GM18870 (cell line): ENCODE measurements around the gene ACTN3.
"Not testable (repeated sequence)": the region's sequence is repeated elsewhere in the genome, so short reads cannot be mapped to it uniquely, and the experiment has no call there.

Experiments
- ATAC-seq: cut with Tn5 transposase; IDR thresholded peaks from one replicate; pipeline ENCODE4 v1.9.1; 2021; ENCODE audit warnings: moderate library complexity; ENCODE audit not compliant: unreplicated experiment

Gene ACTN3

DNA sequence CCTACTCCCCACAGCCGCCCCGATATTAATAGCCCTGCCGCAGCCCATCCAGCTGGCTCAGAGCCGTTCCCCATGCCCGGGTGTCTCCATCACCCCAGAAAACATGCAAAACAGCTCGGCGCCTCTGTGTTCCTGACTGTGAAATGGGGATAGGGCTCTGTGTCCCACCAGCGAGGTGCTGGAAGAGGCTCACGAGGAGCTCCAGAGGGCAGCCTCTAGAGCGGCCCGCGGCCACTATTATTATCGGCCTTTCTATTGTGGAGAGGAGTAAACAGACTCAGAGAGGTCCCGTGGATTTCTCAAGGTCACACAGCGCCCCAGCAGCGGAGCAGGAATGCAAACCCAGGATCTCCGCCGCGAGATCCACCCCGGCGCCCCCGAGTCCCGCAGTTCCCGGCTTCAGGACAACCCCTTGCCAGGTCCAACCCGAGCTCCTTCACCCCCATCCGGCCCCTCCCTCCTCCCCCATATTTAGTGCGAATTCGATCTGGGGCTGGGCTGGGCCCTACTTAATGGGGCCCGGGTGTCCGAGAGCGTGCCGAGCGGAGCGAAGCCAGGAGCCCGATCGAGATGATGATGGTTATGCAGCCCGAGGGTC lies at the start of gene ACTN3:
Gene ACTN3 (plus strand): TSS at position 536 of the 598 bp plus-strand sequence. CDS start 35 bp downstream, at position 571.
- no peak for ATAC-seq

DNA sequence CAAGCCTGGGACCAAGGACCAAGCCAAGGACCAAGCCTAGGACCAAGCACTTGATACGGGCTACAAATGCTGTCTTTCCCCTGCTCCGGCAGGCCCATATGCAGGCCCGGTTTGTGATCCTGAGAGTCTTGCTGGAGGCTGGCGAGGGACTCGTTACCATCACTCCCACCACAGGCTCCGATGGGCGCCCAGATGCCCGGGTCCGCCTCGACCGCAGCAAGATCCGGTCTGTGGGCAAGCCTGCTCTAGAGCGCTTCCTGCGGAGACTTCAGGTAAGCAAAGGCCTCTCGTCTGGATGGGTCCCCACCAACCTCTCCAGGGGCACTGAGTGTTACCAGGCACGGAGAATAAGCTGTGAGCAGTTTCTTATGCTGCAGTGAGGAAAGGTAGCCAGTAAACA lies 49.5 kb upstream of the ACTN3 start:
- ATAC-seq, result no peak

- no peak for ATAC-seq
Observed at GRCh38 chr11:66498506-66498905, 48.2 kb upstream of the ACTN3 start.

- no peak for ATAC-seq
Observed at GRCh38 chr11:66505276-66505816, 41.4 kb upstream of the ACTN3 start.

GRCh38 chr11:66509131-66509561 lies 37.6 kb upstream of the ACTN3 start:
- no peak for ATAC-seq

- no peak for ATAC-seq
Observed at GRCh38 chr11:66510271-66510989, 36.3 kb upstream of the ACTN3 start, which contains the start of gene BBS1. Gene BBS1, plus strand, starts transcription at chr11:66510635. Its CDS starts 25 bp downstream, at chr11:66510660.

DNA sequence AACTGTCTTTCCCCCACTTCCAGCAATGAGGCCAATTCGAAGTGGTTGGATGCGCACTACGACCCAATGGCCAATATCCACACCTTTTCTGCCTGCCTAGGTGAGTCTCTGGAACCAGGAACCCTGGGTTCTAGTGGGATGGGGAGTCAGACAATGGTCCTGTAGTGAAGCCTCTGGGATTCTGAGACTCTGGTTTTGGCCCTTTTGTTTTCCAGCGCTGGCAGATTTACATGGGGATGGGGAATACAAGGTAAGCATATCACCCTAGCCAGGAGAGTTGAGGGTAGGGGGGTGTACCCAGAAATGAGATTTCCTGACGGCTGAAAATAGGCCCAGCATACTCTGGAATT lies 35.7 kb upstream of the ACTN3 start:
- no peak for ATAC-seq

- ATAC-seq, result no peak
Observed at GRCh38 chr11:66523611-66524010, 23.1 kb upstream of the ACTN3 start.

DNA sequence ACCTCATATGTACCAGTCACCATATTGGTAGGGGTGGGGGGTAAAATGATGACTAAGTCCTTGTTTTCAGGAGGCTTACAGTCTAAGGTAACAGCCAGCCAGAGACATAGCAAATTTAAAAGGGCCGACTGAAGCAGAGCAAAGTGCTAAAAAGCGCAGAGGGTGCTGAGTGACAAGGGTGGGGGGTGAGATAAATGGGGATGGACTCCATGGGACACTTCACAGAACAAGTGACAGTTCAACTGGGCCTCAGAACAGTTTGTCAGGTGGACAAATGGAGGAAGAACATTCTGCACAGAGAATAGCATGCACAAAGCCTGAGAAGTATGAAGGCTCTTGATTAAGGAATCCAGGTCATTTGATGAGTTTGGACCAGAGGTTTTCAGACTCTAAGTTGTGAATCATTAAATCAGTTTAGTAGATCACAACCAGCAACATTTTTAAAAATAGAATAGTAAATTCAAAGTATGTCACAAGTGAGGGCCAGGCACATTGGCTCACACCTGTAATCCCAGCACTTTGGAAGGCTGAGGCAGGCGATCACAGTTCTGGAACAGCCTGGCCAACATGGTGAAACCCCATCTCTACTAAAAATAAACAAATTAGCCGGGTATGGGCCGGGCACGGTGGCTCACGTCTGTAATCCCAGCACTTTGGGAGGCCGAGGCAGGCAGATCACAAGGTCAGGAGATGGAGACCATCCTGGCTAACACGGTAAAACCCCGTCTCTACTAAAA lies 22.2 kb upstream of the ACTN3 start:
- no peak for ATAC-seq

GRCh38 chr11:66529069-66529468 lies 17.6 kb upstream of the ACTN3 start:
- ATAC-seq, result no peak

DNA sequence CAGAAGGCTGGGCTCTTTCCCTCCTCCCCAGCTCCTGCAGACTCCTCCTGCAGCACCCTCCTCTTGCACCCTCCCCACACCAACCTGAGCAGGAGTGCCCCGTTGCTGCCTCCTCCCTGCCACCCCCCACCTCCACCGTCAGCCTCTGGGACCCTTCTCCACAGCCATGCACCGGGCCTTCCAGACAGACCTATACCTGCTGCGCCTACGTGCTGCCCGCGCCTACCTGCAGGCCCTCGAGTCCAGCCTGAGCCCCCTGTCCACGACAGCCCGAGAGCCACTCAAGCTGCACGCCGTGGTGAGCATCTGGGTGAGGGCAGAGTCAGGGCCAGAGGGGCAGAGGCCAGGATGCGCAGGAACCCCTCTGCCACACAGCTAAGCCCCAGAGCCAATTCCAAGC lies 17.0 kb upstream of the ACTN3 start:
- ATAC-seq, result no peak

GRCh38 chr11:66530927-66531709 lies 15.6 kb upstream of the ACTN3 start:
- ATAC-seq, result no peak

DNA sequence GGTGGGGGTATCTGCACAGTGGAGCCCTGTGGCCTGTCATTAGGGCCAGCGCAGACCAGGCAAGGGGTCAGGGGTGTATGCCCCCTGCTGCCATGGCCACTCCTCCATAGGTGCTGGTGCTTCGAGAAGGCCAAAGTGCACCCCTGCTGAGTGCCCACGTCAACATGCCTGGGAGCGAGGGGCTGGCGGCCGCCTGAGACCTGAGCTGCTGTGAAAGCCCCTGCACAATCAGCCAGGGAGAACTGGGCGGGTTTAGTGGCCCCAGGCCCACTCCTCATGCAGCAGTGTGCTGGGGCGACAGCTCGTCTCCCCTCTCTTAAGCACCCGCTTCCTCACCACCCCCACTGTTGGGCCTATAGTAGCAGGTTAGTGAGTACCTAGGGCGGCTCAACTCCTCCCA lies 14.9 kb upstream of the ACTN3 start:
- ATAC-seq, result no peak

- ATAC-seq, result no peak
Observed at GRCh38 chr11:66532784-66533183, 13.9 kb upstream of the ACTN3 start.

GRCh38 chr11:66539170-66539869 lies 7.4 kb upstream of the ACTN3 start:
- ATAC-seq, result no peak

DNA sequence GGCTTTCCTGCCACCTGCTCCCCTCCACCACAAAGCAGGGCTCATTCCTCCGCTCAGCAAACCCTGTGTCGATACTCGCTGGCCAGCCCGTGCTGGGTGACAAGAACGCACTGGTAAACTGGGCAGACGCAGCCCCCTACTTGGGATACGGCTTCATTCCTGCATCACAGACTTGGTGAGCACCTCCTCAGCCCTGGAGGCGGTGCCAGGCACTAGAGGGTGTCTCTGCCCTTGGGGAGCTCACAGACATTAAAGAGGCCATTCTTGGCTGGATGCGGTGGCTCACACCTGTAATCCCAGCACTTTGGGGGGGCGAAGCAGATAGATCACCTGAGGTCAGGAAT lies 6.9 kb upstream of the ACTN3 start:
- ATAC-seq, result no peak

DNA sequence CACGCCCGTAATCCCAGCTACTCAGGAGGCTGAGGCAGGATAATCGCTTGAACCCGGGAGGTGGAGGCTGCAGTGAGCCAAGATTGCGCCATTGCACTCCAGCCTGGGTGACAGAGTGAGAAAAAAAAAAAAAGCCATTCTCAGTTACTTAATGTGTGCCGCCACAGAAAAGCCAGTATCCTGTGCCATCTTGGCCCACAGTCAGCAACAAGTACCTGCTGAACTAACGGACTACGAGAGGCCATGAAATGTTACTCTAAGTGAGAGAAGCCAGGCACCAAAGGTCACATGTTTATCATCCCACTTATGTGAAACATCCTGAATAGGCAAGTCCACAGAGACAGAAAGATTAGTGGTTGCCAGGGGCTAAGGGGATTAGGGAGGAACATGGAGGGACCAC lies 6.1 kb upstream of the ACTN3 start:
- not testable (repeated sequence) for ATAC-seq

DNA sequence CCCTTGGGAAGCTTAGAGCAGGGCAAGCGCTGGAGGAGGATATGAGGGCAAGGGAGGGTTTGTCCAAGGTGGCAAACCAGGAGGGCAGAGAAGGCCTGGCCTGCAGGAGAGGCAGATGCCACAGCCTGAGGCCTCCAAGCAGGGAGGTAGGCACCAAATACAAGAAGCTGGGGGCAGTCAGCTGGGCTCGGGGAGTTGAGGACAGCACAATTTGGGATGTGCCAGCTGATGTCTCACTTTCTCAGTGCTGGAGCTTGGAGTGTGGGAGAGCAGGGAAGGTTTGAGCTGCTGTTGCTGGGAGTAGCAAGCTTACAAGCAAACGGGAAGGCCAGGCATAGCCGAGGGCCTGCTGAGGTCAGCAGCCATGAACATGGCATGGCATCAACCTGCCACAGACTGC lies 4.8 kb upstream of the ACTN3 start:
- no peak for ATAC-seq

DNA sequence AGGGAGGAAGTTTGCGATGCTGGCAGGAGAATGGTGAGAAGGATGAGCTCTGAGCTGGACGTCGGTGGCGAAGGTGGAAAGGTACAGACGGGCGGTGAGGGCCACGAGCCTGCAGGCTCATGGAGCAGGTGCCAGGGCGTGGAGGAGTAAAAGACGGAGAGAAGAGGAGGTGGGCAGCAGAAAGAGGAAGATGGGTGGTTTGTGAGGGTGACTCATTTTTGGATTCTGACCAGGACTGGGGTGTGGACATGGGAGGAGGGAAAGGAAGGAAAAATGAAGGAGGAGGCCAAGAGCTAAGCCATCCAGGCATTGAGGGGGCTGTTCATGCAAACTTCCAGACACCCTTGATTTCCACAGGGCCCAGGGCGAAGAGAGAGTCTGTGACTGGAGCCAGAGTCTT lies 4.3 kb upstream of the ACTN3 start:
- no peak for ATAC-seq

DNA sequence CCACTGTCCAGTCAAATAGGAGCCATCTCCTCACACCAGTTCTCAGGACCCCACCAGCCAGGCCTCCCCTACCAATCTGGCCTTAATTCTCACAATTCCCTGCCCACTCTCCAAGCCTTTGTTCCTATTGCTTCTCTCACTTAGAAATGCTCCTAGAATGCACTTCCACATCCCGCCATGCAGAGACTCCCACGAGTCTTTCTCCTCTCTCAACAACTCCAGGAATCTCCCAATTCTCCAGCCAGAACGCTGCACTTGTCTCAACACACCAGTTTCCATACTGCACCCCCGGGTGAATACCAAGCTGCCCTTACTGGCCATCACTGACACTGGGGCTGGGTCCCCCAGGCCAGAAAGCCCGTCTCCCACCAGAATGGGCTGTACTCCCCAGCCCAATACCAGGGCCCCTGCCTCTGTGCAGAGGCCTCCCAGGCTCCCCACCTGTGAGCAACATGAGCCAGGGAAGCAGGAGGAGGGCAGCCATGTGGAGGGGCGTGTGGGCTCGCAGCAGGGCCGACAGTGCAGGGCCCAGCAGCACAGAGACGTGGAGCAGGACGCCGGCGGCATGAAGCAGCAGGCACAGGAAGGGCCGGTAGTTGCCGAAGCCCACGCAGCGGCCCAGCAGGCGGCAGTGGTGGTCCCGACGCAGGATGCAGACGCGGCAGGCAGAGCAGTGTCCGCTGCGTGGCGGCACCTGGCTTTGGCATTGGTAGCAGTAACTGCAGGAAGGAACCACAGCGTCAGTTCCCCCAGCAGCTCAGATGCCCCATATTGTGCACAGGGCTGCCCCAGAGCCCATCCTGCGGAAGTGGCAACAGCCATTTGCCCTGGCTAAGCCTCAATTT lies 3.2 kb upstream of the ACTN3 start:
- ATAC-seq, result no peak
